NCI-H2227 treated with DMSO at 0.1 percent for 48 hours (cell line): Measurements from ENCODE around the gene PNPLA7.
"Not testable (repeated sequence)": the region's sequence is repeated elsewhere in the genome, so short reads cannot be mapped to it uniquely, and the experiment has no call there.

Experiments
- DNase-seq: peaks from one replicate; lab custom pipeline; 2025; lab: John Stamatoyannopoulos, UW

Gene PNPLA7

GRCh38 chr9:137550231-137550621, at the start of gene PNPLA7:
Gene PNPLA7, minus strand, starts transcription at chr9:137550402. Its CDS starts 205 bp downstream, at chr9:137550197.
- DNase-seq: peak; percentile 61

- DNase-seq: no peak
Measured at GRCh38 chr9:137598943-137599342, 48.7 kb upstream of the PNPLA7 start.

- DNase-seq: not testable (repeated sequence)
Measured at GRCh38 chr9:137596577-137596976, 46.4 kb upstream of the PNPLA7 start.

GRCh38 chr9:137593176-137593575, 43.0 kb upstream of the PNPLA7 start:
- DNase-seq: no peak

- DNase-seq: no peak
Measured at GRCh38 chr9:137592767-137593166, 42.6 kb upstream of the PNPLA7 start.

GRCh38 chr9:137590469-137591383, 40.5 kb upstream of the PNPLA7 start, which contains the start of gene ZMYND19:
Gene ZMYND19, minus strand, starts transcription at chr9:137590512. Its CDS starts 249 bp downstream, at chr9:137590263.
- peak; percentile 83 for DNase-seq

GRCh38 chr9:137590123-137590468, 39.9 kb upstream of the PNPLA7 start:
- DNase-seq: no peak

GRCh38 chr9:137589441-137590122, 39.4 kb upstream of the PNPLA7 start:
- DNase-seq: no peak

GRCh38 chr9:137588891-137589290, 38.7 kb upstream of the PNPLA7 start:
- no peak for DNase-seq

GRCh38 chr9:137588311-137588710, 38.1 kb upstream of the PNPLA7 start:
- DNase-seq: no peak

- no peak for DNase-seq
Measured at GRCh38 chr9:137586854-137587253, 36.7 kb upstream of the PNPLA7 start.

- no peak for DNase-seq
Measured at GRCh38 chr9:137583957-137584356, 33.8 kb upstream of the PNPLA7 start.

GRCh38 chr9:137583347-137583746, 33.1 kb upstream of the PNPLA7 start:
- DNase-seq: no peak

- DNase-seq: no peak
Measured at GRCh38 chr9:137582286-137582860, 32.2 kb upstream of the PNPLA7 start.

GRCh38 chr9:137581361-137582285, 31.4 kb upstream of the PNPLA7 start:
- DNase-seq: no peak

GRCh38 chr9:137580954-137581322, 30.7 kb upstream of the PNPLA7 start:
- DNase-seq: no peak

GRCh38 chr9:137580209-137580953, 30.2 kb upstream of the PNPLA7 start:
- DNase-seq: no peak

GRCh38 chr9:137579259-137579604, 29.0 kb upstream of the PNPLA7 start:
- no peak for DNase-seq

- peak; percentile 70 for DNase-seq
Measured at GRCh38 chr9:137578518-137579258, 28.5 kb upstream of the PNPLA7 start, which contains the start of gene DPH7. Gene DPH7, minus strand, starts transcription at chr9:137578925. Its CDS starts 148 bp downstream, at chr9:137578777.

- no peak for DNase-seq
Measured at GRCh38 chr9:137575716-137576411, 25.7 kb upstream of the PNPLA7 start.
